ENCODE measurements around the gene CIART.

The CIART gene

GRCh38 chr1:150237746-150238145 is 44.6 kb upstream of the CIART start:
- TF ChIP-seq, protein P1, sequence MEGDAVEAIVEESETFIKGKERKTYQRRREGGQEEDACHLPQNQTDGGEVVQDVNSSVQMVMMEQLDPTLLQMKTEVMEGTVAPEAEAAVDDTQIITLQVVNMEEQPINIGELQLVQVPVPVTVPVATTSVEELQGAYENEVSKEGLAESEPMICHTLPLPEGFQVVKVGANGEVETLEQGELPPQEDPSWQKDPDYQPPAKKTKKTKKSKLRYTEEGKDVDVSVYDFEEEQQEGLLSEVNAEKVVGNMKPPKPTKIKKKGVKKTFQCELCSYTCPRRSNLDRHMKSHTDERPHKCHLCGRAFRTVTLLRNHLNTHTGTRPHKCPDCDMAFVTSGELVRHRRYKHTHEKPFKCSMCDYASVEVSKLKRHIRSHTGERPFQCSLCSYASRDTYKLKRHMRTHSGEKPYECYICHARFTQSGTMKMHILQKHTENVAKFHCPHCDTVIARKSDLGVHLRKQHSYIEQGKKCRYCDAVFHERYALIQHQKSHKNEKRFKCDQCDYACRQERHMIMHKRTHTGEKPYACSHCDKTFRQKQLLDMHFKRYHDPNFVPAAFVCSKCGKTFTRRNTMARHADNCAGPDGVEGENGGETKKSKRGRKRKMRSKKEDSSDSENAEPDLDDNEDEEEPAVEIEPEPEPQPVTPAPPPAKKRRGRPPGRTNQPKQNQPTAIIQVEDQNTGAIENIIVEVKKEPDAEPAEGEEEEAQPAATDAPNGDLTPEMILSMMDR (conservative IDR thresholded peaks at IDR 0.05; ENCODE audit: low read depth, low read length): no peak
- Histone ChIP-seq H2AFZ (ENCODE audit: low read depth) (no peak overlapping the region), H3K79me2 (ENCODE audit: insufficient read depth, low read depth) (peaks cover 28% of the 10 kb centered on the region), H3K36me3 (ENCODE audit: insufficient read depth) (no peaks in the 10 kb centered on the region), H3K4me3 (IDR thresholded peaks at IDR 0.05; ENCODE audit: insufficient read depth, low read depth, low read length) (no peak overlapping the region), H4K20me1 (ENCODE audit: insufficient read depth) (peaks cover 9% of the 10 kb centered on the region; the same call in 1 of the 2 replicates), H3K4me1 (ENCODE audit: low read depth, poor library complexity, severe bottlenecking) (peaks cover 27% of the 10 kb centered on the region), H3K27me3 (ENCODE audit: insufficient read depth, low read depth) (no peaks in the 10 kb centered on the region), H3K9ac (no peak overlapping the region), H3K27ac (no peak overlapping the region), H3K4me2 (peak overlapping the region; percentile 86; the same call in 1 of the 2 replicates)

DNA sequence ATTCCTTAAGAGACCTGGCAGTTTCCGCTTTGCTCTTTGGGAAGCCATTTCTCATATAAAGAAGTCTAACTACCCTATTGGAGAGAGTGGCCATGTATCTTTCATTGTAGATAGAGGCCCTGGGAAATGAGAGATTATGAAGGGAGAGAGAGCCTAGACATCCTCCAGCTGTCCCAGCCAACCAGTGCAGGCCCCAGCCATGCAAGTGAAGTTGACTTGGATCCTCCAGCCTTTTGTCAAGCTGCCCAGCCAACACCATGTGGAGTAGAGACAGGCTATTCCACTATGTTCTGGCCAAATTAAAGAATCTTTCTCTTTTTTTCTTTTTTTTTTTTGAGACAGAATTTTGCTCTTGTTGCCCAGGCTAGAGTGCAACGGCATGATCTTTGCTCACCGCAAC is 39.4 kb upstream of the CIART start:
- H3K27me3 ChIP-seq (ENCODE audit: insufficient read depth, low read depth): no peaks in the 10 kb centered on the region
- H3K4me2 ChIP-seq: no peak overlapping the region
- no peaks in the 10 kb centered on the region for H4K20me1 ChIP-seq (ENCODE audit: insufficient read depth)
- H2AFZ ChIP-seq (ENCODE audit: low read depth): no peak overlapping the region
- no peak overlapping the region for H3K4me3 ChIP-seq (IDR thresholded peaks at IDR 0.05; ENCODE audit: insufficient read depth, low read depth, low read length)
- no peaks in the 10 kb centered on the region for H3K4me1 ChIP-seq (ENCODE audit: low read depth, poor library complexity, severe bottlenecking)
- no peaks in the 10 kb centered on the region for H3K36me3 ChIP-seq (ENCODE audit: insufficient read depth)
- TF ChIP-seq, protein P1 (conservative IDR thresholded peaks at IDR 0.05; ENCODE audit: low read depth, low read length): no peak
- no peak overlapping the region for H3K27ac ChIP-seq
- no peaks in the 10 kb centered on the region for H3K79me2 ChIP-seq (ENCODE audit: insufficient read depth, low read depth)
- H3K9ac ChIP-seq: no peak overlapping the region

DNA sequence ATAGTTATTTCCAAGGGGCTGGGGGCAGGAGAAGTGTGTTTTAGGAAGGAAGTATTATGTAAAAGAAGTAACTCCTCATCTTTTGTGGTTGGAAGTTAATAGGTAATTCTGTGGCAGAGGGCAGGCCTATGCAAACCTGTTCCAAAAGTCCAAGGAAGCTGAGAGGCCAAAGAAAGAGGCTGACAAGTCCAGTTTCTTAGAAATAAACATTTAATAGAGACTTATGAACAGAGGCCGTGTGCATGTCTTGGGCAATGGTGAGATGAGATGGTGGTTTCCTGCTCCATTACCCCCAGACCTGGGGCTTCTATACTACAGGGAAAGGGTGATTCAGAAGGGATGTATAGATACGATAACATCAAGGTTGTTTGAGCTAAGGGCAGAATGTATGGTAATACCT is 32.4 kb upstream of the CIART start:
- Histone ChIP-seq H3K36me3 (ENCODE audit: insufficient read depth) (no peaks in the 10 kb centered on the region), H3K27me3 (ENCODE audit: insufficient read depth, low read depth) (no peaks in the 10 kb centered on the region), H3K4me2 (no peak overlapping the region), H3K9ac (no peak overlapping the region), H3K27ac (no peak overlapping the region), H2AFZ (ENCODE audit: low read depth) (no peak overlapping the region), H4K20me1 (ENCODE audit: insufficient read depth) (no peaks in the 10 kb centered on the region), H3K4me1 (ENCODE audit: low read depth, poor library complexity, severe bottlenecking) (no peaks in the 10 kb centered on the region), H3K4me3 (IDR thresholded peaks at IDR 0.05; ENCODE audit: insufficient read depth, low read depth, low read length) (no peak overlapping the region), H3K79me2 (ENCODE audit: insufficient read depth, low read depth) (no peaks in the 10 kb centered on the region)
- TF ChIP-seq, protein P1 (conservative IDR thresholded peaks at IDR 0.05; ENCODE audit: low read depth, low read length): no peak

DNA sequence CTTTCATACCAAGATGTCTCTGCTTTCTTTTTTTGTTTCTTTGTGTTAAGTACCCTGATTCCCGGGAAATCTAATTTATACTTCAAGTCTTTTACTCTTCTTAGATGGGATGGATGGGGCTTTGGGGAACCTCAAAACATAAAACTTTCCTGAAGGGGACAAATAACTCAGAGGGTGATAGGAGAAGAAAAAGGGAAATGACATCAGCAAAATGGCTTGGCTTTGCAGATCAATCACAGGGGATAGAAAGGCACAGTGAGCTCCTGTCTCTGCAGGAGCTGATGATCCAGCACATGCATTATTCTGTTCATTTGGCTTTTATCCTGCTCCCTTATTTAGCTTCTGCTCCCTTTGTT is 26.2 kb upstream of the CIART start:
- no peaks in the 10 kb centered on the region for H3K36me3 ChIP-seq (ENCODE audit: insufficient read depth)
- TF ChIP-seq, protein P1 (conservative IDR thresholded peaks at IDR 0.05; ENCODE audit: low read depth, low read length): 0 out of 2 replicates have a peak, but pooled peaks have one; percentile 42
- no peak overlapping the region for H3K9ac ChIP-seq
- H4K20me1 ChIP-seq (ENCODE audit: insufficient read depth): no peaks in the 10 kb centered on the region
- H3K4me1 ChIP-seq (ENCODE audit: low read depth, poor library complexity, severe bottlenecking): peaks cover 13% of the 10 kb centered on the region
- H3K4me2 ChIP-seq: peak overlapping the region; percentile 49; the same call in 1 of the 2 replicates
- no peaks in the 10 kb centered on the region for H3K79me2 ChIP-seq (ENCODE audit: insufficient read depth, low read depth)
- no peak overlapping the region for H3K4me3 ChIP-seq (IDR thresholded peaks at IDR 0.05; ENCODE audit: insufficient read depth, low read depth, low read length)
- H3K27me3 ChIP-seq (ENCODE audit: insufficient read depth, low read depth): peaks cover 17% of the 10 kb centered on the region
- no peak overlapping the region for H3K27ac ChIP-seq
- peak overlapping the region; percentile 60; the same call in 1 of the 2 replicates for H2AFZ ChIP-seq (ENCODE audit: low read depth)

Measured in KMS-11 (cell line).